ENCODE results near the gene TBC1D7.

Gene TBC1D7

GRCh38 chr6:13328076-13328874 is at the start of gene TBC1D7:
Gene TBC1D7 (minus strand): TSS chr6:13328537. CDS start chr6:13326898, 1,639 bp downstream.
- peak; percentile 89 for DNase-seq

- DNase-seq = no peak
These were observed 48.9 kb upstream of the TBC1D7 start for GRCh38 chr6:13377054-13377758.

- DNase-seq = no peak
These were observed 47.1 kb upstream of the TBC1D7 start for GRCh38 chr6:13375360-13375878.

- no peak for DNase-seq
These were observed 45.6 kb upstream of the TBC1D7 start for GRCh38 chr6:13373919-13374318.

- peak; percentile 35 for DNase-seq
These were observed 45.1 kb upstream of the TBC1D7 start for GRCh38 chr6:13373488-13373886.

DNA sequence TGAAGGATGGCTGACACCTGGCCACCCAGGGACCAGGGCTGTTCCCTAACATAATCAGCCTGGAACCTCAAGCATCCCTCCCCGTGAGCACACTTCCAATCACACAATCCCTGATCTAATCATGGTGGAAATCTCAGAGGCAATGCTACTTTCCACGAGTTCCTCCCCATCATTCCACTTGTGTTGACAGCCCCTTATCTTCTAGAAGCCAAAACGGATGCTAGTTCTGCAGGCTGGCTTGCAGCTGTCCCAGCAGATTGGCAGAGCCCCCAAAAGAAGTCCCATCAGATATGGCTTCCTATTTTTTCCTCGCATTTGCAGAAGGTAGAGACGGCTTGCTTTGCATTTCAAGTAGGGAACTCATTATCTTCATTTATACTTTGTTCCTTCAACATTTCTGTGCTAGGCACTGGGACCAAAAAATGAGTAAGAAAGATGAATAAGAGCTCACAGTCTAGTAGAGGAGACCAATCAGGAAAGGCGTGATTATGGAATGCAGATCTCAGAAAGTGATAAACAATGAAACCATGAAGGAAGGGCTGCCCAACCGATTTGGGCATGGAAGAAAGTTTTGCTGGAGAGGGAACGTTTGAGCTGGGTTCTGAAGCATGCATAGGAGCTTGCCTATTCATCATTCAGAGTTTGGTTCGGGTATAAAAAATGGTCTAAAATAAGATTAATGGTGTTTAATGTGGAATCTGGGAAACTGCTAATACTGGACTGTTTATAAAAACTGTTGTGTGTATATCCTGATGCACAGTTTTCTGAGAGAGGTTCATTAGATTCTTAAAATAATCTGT is 44.6 kb upstream of the TBC1D7 start:
- no peak for DNase-seq

- no peak for DNase-seq
These were observed 43.7 kb upstream of the TBC1D7 start for GRCh38 chr6:13372076-13372475.

DNA sequence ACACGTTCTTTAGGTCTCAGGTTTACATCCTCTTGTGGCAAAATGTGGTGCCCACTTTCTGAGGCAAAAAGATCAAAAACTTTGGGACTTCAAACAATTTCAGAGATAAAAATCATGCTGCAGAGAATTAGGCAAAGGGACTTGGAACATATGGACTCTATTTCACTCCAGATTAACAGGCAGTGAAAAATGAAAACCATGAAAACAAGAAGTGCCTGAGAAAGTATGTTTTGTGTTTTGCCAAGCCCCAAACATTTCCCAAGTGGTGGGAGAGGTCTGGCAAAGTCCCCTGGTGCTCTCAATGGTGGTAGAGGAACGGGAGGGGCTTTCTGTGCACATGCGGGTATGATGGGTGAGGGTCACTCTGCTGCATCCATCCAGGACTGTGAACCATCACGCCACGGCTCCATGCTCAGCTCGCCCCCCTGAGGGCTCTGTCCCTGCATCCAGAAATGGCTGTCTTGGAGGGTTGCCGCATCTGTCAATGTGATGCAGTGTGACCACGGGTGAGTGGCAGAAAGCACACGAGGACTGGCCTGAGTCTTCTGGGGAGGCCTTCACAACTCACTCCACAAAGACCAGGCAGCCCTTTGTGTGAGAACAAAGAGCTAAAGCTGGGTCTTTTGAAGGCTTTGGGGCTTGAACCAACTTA is 43.2 kb upstream of the TBC1D7 start:
- DNase-seq = no peak

DNA sequence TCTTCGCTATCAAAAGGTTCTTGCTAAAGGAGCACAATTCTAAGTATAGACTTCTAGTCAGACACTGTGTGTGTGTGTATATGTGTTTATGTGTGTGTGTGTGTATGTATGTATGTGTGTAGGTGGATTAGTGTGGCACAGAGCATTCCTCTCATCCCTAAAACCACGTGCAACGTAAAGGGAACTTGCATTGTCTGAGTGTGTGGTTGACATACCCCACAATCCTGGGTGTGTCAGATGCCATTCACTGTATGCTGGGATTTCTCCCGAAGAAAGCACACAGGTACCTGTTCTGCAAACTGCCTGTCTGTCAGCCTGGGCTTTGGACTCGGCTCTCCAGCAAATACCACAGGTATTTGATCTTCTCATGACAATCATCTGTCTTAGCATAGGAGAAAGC is 42.3 kb upstream of the TBC1D7 start:
- DNase-seq = no peak

DNA sequence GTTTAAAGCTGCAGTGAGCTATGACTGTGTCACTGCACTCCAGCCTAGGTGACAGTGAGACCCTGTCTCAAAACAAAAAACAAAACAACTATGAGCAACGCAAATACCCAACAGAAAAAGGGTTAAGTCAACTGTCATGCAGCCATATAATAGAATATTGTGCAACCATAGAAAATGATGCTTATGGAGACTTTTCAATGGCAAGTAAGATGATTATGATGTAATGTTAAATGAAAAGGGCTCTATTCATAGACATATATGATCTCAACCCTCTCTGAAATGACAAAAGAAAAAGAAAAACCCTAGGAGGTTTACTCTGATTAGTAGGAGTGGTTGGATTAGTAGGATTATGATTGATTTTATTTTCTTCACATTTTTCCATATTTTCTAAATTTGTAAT is 41.3 kb upstream of the TBC1D7 start:
- no peak for DNase-seq

DNA sequence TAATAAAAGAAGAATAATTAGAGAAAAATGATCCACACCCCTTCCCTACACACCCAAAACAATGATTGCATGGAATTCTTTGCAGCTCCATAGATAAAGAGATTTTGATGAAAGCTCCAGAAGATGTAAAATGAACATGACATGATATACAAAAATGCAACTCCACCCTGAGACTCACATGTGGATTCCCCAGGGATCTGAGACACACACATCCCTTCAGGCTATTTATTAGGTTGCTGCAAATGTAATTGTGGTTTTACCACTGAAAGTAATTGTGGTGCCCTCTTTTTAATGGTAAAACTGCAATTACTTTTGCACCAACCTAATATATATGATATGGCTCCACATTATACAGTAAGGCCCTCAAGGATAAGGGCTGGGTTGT is 40.4 kb upstream of the TBC1D7 start:
- no peak for DNase-seq

DNA sequence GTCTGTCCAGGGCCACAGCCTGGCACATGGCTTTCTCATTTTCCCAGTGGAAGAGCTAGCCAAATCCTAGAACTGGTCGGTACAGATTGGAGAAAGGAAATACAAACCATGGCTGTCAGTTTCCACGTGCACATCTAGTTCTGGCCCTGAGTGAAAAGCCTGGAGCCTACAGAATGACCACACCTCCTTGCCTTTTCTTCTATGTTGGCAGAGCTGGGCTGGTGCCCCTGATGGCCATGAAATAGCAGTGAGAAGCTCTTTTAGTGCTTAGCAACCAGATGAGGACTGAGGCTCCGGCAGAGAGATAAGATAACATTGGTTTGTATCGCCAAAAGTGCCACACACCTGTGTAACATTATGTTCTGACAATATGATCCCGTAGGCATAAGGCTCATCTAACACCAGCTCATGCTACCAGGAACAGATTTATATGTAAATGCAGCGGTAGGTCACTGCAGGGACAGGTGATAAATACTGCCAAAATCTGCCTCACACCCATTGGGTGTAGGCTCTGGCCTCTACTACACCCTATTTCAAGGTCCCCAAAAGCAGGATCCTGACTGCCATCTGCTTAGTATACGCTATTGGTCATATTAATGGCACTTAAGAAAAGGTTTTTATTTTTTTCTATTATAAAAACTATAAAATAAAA is 39.9 kb upstream of the TBC1D7 start:
- no peak for DNase-seq

GRCh38 chr6:13367396-13367795 is 39.1 kb upstream of the TBC1D7 start:
- no peak for DNase-seq

DNA sequence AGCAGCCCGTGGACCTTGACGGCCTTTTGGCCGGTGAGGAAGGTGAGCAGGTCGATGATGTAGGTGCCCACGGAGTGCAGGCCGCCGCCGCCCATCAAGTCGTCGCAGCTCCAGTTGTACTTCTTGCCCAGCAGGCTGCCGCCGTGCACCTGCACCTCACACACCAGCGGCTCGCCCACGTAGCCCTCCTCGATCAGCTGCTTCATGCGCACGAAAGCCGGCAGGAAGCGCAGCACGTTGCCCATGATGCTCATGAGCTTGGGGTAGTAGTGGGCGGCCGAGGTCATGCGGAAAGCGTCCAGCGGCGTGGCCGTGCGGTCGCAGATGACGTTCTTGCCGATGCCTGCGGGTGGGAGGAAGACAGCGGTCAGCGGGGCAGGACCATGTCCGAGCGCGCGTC is 37.0 kb upstream of the TBC1D7 start:
- no peak for DNase-seq

DNA sequence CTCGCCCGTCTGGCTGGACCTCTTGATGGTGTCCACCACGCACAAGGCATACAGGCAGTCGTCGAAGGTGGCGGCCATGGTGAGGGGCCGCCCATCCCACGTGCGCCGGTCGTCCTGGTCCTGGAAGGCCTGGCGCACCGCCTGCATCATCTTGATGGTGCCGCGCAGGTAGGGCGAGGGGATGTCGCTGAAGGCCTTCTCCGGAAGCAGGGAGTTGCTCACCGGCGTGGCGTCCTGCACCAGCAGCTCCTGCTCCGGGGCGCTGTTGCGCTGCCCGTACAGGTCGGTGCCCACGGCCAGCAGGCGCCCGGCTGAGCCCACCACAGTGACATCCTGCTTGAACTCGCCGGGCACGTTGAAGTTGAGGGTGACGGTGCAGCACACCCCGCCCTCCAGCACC is 36.5 kb upstream of the TBC1D7 start:
- no peak for DNase-seq

- DNase-seq = no peak
These were observed 34.1 kb upstream of the TBC1D7 start for GRCh38 chr6:13362412-13362811.

- DNase-seq = peak; percentile 88
These were observed 32.6 kb upstream of the TBC1D7 start for GRCh38 chr6:13360671-13361540.

DNA sequence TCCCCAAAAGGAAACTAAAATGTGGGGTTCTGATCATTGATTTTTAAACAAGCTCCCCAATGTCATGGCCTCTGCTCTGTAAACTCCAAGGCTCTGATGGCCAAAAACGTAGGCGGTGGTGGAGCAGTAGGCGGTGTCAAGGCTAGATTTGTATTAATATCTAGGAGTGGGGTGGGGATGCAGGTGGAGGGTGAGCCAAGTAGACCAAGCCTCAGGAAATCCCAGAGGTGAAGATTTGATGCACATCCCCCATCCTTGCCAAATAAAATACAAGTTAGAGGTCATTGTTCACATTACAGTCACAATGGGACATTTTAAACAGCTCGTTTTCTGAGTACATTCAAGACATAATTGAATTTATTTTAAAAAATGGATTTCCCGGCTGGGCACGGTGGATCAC is 30.9 kb upstream of the TBC1D7 start:
- no peak for DNase-seq

GRCh38 chr6:13358511-13358910 is 30.2 kb upstream of the TBC1D7 start:
- no peak for DNase-seq

GRCh38 chr6:13357551-13358075 is 29.3 kb upstream of the TBC1D7 start:
- no peak for DNase-seq

All from MV-4-11 (cell line).